Tibial artery (tissue), 4 donors: ENCODE data around the gene DGCR2.

Experiments used
- DNase-seq, 2 donors: peaks; one replicate each; pipeline ENCODE4 v3.0.0-alpha.2; 2019
- H3K27ac ChIP-seq, 2 donors: fragments of 200-600 bp; sonication (generic) in 1 of 2; 1 replicate in 1 of 2; 2 replicates in 1 of 2; pipeline ENCODE4 v1.5.1; 2018 to 2019; ENCODE audit warnings: mild to moderate bottlenecking in 1 of 2
- H3K27me3 ChIP-seq, 2 donors: fragments of 200-600 bp; sonication (generic) in 1 of 2; one replicate each; pipeline versions ENCODE4 v1.5.1 to v1.6.0; 2016 to 2019
- H3K36me3 ChIP-seq, 3 donors: fragments of 200-600 bp; sonication (generic) in 2 of 3; one replicate each; pipeline ENCODE4 v1.5.1; 2016 to 2019; ENCODE audit warnings: mild to moderate bottlenecking in 2 of 3
- H3K4me1 ChIP-seq, 4 donors: fragments of 200-600 bp; sonication (generic) in 2 of 4; 1 replicate in 3 of 4; 2 replicates in 1 of 4; pipeline ENCODE4 v1.5.1; 2016 to 2019
- H3K4me3 ChIP-seq, 2 donors: fragments of 200-600 bp; sonication (generic) in 1 of 2; 1 replicate in 1 of 2; 2 replicates in 1 of 2; pipeline ENCODE4 v1.5.1; 2018 to 2019; ENCODE audit warnings: mild to moderate bottlenecking in 2 of 2
- H3K9me3 ChIP-seq, 3 donors: fragments of 200-600 bp; sonication (generic) in 1 of 3; one replicate each; pipeline ENCODE4 v1.5.1; 2016 to 2019
- CTCF ChIP-seq, 2 experiments: fragments of 200-600 bp in 1 of 2; fragments of 450-650 bp in 1 of 2; IDR thresholded peaks; one replicate each; pipeline ENCODE4 v1.5.1; 2017 to 2019; ENCODE audit warnings: antibody characterized with exemption in 2 of 2, mild to moderate bottlenecking in 1 of 2, moderate library complexity in 1 of 2
- intact Hi-C: fragments of 100-400 bp; cut with DNase I; formaldehyde crosslinking; loops from one replicate; pipeline ENCODE4 v1.15.0; 2023; ENCODE audit warnings: low total_unique reads

Gene DGCR2

GRCh38 chr22:19105456-19105855 is 16.8 kb downstream of the DGCR2 start:
- Histone ChIP-seq H3K36me3 (no peaks in the 10 kb centered on the region), H3K4me1 (peaks cover 0 to 60% (median 34%) of the 10 kb centered on the region in 4 donors), H3K9me3 (no peaks in the 10 kb centered on the region), H3K4me3 (no peak overlapping the region), H3K27ac (no peak overlapping the region), H3K27me3 (no peaks in the 10 kb centered on the region)
- TF ChIP-seq CTCF (IDR thresholded peaks at IDR 0.05), result no peak
- intact Hi-C loops, result no loop called here
- DNase-seq, result peak in 1 of 2 donors; percentile 54

DNA sequence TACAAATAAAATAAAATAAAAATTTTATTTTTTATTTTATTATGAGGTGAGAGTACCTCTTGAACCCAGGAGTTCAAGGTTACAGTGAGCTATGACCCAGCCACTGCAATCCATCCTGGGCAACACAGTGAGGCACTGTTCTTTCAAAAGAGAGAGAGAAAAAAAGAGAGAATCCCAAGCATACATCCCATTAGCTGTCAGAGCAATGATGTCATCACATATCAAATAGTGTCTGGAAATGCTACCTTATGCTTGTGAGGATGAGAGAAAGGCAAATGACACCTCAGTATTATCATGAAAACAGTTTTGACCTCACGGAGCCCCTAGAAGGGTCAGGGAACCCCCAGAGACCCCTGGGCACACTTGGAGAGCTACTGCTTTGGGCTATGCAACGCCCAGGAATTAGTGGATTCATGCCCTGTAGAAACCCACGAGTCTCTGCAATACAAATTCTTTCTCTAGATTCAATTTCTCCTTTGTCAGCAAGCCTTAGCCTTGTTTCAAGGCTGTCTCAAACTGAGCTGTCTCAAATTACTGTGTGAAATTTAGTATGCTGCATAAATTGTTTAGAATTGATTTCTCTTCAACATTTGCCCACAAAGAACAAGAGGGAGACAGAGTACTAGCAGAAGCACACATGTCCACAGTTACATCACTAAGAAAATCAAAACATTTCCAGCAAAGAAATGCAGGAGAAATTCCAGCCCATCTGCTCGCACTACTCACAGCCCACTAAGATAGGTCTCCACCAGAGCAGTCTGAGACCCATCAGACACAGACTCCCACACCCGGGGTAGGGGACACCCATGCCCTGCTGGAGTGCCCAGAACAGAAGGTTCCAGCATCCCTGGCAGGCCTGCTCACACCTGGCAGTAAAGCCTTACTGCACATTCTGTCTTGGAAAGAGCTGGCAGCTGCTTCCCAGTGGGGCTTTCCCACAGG is 18.1 kb downstream of the DGCR2 start:
- peak in 1 of 2 donors; percentile 1 for DNase-seq
- intact Hi-C loops, result no loop called here

GRCh38 chr22:19098157-19098556 is 24.1 kb downstream of the DGCR2 start:
- Histone ChIP-seq H3K27me3 (no peaks in the 10 kb centered on the region), H3K4me3 (no peak overlapping the region), H3K4me1 (peaks cover 0 to 5% (median 0%) of the 10 kb centered on the region in 4 donors), H3K27ac (no peak overlapping the region), H3K9me3 (no peaks in the 10 kb centered on the region), H3K36me3 (no peaks in the 10 kb centered on the region)
- TF ChIP-seq CTCF (IDR thresholded peaks at IDR 0.05), result no peak
- intact Hi-C loops, result no loop called here
- peak in 1 of 2 donors; percentile 29 for DNase-seq

More for the DNA sequence above, 18.1 kb downstream of the DGCR2 start:
- H3K27ac ChIP-seq, result no peak overlapping the region
- peaks cover 0 to 48% (median 24%) of the 10 kb centered on the region in 4 donors for H3K4me1 ChIP-seq
- no peaks in the 10 kb centered on the region for H3K27me3 ChIP-seq
- H3K9me3 ChIP-seq, result no peaks in the 10 kb centered on the region
- no peak overlapping the region for H3K4me3 ChIP-seq
- H3K36me3 ChIP-seq, result no peaks in the 10 kb centered on the region
- TF ChIP-seq CTCF (IDR thresholded peaks at IDR 0.05), result no peak

DNA sequence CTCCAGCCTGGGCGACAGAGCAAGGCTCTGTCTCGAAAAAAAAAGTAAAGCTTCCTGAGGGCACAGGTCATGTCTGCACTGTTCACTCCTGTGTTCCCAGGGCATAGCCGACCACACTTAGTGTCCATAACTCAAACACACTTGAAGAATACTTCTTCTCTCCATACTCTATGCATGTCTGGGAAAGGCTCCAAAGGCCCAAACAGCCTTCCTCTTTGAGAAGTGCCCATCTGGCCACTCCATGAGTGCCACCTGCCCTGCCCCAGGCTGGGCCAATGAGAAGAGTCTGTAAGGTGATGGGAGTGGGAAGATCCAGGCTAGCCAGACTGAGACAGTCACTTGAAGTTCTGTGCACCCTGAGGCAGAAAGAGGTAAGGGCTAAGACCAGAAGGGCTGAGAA is 24.7 kb downstream of the DGCR2 start:
- H3K27me3 ChIP-seq, result no peaks in the 10 kb centered on the region
- H3K9me3 ChIP-seq, result no peaks in the 10 kb centered on the region
- H3K4me3 ChIP-seq, result no peak overlapping the region
- no peaks in the 10 kb centered on the region for H3K36me3 ChIP-seq
- peak in 1 of 2 donors; percentile 23 for DNase-seq
- intact Hi-C loops, result no loop called here
- no peak for TF ChIP-seq CTCF (IDR thresholded peaks at IDR 0.05)
- no peak overlapping the region for H3K27ac ChIP-seq
- H3K4me1 ChIP-seq, result peaks cover 0 to 5% (median under 1%) of the 10 kb centered on the region in 4 donors

DNA sequence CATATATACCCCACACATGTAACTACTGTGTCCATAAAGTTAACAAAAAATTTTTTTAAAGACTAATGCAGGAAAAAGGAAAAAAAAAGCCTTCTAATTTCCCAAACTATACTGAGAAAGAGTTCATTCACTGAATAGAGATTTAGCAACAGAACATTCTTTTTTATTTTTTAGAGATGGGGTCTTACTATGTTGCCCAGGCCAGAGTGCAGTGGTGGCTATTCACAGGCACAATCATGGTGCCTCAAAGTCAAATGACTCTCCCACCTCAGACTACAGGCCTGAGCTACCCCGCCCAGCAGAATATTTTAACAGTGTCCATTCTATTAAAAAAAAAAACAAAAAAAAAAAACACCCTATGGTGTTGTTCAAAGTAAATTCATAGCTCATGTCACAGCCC is 25.7 kb downstream of the DGCR2 start:
- Histone ChIP-seq H3K27ac (no peak overlapping the region), H3K4me3 (no peak overlapping the region), H3K36me3 (no peaks in the 10 kb centered on the region), H3K27me3 (no peaks in the 10 kb centered on the region), H3K4me1 (peaks cover 0 to 8% (median 2%) of the 10 kb centered on the region in 4 donors), H3K9me3 (no peaks in the 10 kb centered on the region)
- DNase-seq, result peak in 1 of 2 donors; percentile 5
- intact Hi-C loops, result no loop called here
- no peak for TF ChIP-seq CTCF (IDR thresholded peaks at IDR 0.05)
